GM18526 (cell line): Measurements from ENCODE around the gene ELMO3.
A peak's percentile ranks its signal among the peaks of the same experiment; 100 is the strongest.

Source experiments
- POLR2A ChIP-seq: IDR thresholded peaks from 3 replicates; pipeline ENCODE4 v1.6.1; 2011; ENCODE audit not compliant: insufficient read length; ENCODE audit errors: extremely low read depth

ELMO3 gene

DNA sequence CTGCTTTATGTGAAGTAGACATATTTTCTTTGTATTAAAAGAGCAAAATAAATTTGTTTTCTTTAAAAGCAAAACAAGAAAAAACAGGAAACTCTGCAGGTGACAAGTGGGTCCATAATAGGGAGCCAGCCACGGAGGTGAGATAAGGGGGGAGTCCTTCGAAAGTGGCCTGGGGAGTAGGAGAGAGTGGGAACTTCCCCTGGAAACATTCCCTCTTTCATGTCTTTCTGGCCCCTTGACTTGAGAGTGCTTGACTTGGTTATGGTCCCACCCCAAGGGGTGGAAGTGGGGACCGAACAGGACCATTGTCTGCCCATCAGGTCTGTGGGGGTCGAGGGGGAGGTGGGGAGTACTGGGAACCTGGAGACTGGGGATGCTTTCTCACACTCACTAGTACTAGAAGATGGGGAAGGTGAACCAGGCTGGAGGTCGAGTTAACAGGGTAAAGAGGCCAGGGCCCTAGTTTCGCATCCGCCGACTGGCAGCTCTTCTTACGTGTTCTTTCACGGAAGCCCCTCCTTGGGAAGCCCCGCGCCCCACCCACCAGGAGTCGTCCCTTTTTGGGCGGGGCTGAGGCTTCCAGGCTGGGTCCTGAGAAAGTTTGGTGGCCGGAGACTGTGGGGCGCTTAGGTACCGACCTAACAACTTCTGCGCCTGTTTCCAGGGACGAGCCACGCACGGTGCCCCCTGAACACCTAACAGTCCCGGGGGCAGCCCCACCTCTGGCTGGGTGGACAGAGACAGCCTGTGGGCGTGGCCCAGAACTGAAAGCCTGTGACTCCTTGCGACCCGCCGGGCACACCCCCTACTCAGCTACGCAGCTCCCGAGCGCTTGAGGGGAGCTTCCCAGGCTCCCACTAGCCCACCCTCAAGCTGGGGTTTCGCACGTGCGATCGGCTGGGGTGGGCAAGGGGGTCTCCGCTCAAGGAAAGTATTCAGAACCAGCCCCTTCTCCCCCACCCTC lies 40.0 kb upstream of the ELMO3 start:
- TF ChIP-seq POLR2A = peak; percentile 36

DNA sequence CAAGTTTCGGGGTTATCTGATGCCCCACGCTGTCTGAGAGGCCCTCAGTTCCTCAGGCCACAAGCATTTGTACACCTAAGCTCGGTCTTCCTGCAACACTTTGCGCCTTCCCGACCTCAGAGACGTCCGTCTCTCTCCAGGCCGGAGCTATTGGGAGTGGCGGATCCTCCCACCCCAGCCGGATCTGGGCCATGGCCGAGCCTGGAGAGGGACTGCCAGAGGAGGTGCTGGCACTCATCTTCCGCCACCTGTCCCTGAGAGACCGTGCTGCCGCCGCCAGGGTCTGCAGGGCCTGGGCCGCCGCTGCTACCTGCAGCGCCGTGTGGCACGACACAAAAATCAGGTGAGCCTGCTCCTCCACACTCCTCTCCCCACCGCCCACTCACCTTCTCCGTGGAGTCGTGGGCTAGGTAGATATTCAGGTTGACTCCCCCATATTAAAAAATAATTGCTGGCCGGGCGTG lies 37.3 kb upstream of the ELMO3 start:
- TF ChIP-seq POLR2A = no peak

DNA sequence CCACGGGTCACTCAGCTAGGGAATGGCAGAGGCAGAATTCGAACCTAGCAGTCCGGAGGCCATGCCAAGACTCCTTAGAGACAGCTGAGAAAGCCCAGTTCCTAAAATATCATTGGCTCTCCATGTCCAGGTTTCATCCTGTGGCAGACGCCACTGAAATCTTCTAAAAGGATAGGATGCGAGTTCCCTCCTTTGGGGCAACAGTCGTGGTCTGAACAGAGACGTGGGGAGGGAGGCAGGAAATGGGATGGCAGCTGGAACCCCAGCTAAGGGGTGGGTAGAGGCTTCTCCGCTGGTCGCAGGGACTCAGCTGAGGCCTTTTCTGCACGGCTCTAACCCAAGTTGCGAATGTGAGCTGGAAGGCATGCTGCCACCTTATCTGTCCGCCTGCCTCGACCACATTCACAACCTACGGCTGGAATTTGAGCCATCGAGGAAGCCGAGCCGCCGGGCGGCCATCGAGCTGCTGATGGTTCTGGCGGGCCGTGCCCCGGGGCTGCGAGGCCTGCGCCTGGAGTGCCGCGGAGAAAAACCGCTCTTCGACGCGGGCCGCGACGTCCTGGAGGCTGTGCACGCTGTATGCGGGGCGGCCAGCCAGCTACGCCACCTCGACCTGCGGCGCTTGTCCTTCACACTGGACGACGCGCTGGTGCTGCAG lies 36.3 kb upstream of the ELMO3 start:
- no peak for TF ChIP-seq POLR2A

DNA sequence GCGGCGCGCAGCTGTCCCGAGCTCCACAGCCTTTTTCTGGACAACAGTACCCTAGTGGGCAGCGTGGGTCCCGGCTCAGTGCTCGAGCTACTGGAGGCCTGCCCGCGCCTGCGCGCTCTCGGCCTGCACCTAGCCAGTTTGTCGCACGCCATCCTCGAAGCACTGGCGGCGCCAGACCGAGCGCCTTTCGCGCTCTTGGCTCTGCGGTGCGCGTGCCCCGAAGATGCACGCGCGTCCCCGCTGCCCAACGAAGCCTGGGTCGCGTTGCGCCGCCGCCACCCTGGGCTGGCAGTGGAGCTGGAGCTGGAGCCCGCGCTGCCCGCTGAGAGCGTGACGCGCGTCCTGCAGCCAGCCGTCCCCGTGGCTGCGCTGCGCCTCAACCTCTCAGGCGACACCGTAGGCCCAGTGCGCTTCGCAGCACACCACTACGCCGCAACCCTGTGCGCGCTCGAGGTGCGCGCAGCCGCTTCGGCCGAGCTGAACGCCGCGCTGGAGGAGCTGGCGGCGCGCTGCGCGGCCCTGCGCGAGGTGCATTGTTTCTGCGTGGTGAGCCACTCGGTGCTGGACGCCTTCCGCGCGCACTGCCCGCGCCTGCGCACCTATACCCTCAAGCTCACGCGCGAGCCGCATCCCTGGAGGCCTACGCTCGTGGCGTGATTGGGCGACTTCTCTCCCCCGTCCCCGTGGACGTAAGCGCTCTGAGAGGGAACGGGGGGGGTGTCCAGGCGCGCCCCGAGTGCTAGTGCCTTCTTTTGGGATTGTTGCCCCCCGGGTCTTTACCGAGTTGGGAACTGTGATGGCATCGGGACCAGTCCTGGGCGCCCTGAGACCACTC lies 35.5 kb upstream of the ELMO3 start:
- TF ChIP-seq POLR2A = no peak

DNA sequence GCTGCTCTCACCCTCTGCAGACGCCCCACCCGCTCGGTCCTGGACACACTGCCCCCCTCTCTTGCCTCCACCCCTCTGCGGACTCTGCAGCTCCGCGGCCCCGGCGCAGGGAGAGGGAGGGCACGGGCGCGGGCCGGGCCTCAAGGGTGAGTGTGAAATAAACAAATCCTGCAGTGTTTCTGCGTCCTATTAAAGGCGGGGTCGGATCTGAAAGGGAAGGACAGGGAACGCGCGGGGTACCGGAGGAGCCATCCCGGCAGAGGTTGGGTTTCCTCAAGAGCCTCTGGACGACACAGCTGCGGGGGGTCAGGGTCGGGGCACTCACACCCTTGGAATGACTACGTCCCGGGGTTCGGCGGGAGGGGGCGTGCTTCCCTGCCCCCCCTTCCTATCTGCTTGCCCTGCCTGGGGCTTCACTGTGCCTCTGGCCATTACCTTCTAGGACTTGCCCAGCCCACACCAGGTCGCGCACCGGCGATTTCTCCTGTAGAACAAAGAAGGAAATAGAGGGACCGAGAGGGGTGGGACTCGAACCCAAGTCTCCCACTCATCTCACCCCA lies 34.9 kb upstream of the ELMO3 start:
- TF ChIP-seq POLR2A = no peak

DNA sequence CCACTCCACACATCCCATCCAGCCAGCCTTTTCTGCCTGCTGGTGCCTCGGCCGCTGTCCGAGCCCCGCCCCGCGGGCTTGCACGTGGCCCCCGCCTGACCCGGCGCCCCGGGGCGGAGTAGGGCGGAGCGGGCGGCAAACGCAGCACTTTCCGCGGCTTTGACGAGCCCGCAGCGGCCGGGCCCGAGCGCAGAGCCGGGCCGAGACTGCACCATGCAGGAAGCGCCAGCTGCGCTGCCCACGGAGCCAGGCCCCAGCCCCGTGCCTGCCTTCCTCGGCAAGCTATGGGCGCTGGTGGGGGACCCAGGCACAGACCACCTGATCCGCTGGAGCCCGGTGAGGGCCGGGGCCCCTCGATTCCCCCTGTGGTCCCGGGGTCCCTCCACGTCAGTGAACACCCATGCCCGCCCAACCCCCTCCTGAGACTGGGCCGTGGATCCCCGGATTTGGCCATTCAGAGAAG lies 34.3 kb upstream of the ELMO3 start, which contains the start of gene HSF4:
Gene HSF4 (plus strand): TSS at position 147 of the 463 bp plus-strand sequence. CDS start 67 bp downstream, at position 214.
- TF ChIP-seq POLR2A = no peak

DNA sequence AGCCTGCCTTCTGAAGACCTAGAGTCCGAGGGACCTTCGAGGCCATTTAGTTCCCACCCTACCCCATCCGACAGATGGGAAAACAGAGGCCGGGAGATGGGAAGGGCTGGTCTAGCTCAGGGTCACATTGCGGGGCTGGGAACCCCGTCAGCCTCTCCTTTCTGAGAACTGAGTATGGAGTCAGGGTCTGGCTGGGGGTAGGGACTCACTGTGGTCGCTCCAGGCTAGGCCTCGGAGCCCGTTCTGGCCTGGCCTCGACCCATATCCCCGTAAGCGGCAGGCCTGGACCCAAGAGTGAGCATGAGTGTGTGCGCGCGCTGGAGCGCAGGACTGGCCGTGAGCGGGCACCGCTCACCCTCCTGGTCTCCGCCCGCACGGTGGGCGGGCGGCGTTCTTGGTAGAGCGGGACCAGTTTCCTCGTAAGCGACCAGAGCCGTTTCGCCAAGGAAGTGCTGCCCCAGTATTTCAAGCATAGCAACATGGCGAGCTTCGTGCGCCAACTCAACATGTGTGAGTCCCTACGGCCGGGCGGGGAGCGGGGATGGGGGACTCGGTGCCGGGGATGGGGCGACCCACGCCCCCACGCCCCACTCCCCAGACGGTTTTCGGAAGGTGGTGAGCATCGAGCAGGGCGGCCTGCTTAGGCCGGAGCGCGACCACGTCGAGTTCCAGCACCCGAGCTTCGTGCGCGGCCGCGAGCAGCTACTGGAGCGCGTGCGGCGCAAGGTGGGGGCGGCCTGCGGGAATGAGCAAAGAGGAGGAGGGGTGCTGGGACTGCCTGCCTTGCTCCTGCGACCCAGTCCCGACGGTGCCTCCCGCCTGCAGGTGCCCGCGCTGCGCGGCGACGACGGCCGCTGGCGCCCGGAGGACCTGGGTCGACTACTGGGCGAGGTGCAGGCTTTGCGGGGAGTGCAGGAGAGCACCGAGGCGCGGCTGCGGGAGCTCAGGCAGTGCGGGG lies 33.5 kb upstream of the ELMO3 start:
- TF ChIP-seq POLR2A = no peak

DNA sequence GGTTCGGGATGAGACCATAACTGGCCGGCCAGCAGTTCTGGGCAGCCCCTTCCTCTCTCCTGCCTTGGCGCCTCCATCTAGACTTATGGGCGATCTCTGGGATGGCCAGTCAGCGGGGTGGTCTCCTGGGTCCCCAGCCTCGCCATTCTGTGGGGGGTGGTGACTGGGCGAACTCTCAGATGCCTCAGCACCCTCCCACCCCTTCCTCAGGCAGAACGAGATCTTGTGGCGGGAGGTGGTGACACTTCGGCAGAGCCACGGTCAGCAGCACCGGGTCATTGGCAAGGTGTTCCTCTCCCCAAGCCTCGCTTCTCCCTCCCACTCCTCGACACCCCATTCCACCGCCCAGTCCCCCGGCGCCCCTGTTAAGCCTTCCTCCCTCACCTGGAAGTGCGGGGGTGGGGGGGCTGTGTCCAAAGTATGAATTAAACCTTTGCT lies 32.8 kb upstream of the ELMO3 start:
- no peak for TF ChIP-seq POLR2A

DNA sequence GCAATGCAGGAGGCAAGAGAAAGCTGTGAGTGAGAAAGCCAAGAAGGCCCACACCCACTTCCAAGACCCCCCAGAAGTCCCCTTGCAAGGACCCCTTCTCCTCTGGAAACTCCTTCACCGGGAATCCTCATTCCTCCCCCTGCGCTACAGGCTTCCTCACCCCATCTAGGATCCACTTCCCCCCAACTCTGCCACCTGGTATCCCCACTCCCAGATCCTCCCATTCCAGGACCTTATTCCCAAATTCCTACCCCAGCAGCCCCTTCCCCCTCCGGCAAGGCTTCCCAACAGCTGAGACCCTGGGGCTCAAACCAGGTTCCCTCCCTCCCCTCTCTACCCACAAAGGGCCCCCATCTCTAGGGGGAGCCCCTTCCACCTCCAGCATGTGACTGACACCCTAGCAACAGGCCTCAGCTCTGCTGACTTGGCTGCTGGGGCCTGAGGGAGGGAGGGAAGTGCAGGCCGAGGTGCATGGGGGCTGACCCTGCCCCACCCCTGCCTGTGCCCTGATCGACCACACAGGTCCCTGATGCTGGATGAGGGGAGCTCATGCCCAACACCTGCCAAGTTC lies 32.2 kb upstream of the ELMO3 start:
- no peak for TF ChIP-seq POLR2A

DNA sequence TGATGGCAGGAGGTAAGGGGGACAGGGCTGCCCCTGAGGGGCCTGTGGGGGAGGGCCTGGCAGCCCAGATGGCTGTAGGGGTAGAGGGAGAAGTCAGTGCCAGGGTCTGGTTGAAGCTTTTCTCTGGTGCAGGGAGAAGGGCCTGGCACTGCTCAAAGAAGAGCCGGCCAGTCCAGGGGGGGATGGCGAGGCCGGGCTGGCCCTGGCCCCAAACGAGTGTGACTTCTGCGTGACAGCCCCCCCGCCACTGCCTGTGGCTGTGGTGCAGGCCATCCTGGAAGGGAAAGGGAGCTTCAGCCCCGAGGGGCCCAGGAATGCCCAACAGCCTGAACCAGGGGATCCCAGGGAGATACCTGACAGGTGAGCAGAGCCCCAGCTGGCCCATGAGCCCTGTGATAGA lies 31.3 kb upstream of the ELMO3 start:
- no peak for TF ChIP-seq POLR2A

DNA sequence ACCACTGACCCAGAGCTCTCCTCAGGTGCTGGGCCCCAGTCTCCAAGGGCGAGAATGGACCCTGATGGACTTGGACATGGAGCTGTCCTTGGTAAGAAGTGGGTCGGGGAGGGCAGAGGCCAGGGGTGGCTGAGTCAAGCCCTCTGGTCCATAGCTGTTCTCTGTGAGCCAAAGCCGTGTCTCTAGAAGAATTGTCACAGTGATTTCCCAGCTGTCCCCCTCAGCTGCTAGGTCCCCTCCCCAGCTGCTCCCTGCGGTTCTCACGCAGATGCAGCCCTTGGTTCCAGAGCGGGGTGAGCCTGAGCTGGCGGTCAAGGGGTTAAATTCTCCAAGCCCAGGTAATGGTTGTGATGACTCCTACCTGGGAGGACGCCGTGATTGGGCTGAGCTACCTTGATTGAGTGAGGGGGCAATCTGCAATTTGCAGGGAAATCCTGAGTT lies 29.9 kb upstream of the ELMO3 start:
- no peak for TF ChIP-seq POLR2A

DNA sequence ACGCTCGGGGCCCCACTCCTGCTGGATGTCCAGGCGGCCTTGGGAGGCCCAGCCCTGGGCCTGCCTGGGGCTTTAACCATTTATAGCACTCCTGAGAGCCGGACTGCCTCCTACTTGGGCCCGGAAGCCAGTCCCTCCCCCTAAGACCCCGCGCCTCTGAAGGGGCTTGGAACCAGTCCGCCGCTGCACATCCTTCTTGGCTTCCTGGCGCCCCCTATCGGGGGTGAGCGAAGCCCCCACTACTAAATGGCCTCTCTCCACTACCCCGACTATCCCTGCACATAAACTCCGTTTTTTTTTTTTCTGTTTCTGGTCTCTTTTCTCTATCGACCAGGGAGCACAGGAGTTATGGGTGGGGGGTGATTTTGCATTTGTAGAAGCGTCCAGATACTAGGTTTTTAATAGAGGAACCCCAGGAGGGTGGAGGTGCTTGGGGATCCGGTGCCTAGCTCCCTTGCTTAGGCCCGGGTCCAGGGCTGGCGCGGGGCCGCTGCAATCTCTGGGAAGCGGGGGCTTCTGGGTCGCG lies 29.2 kb upstream of the ELMO3 start:
- no peak for TF ChIP-seq POLR2A
